Measurements from ENCODE around the gene PTPRN2.
"Not testable (repeated sequence)": the region's sequence is repeated elsewhere in the genome, so short reads cannot be mapped to it uniquely, and the experiment has no call there.

The PTPRN2 gene

DNA sequence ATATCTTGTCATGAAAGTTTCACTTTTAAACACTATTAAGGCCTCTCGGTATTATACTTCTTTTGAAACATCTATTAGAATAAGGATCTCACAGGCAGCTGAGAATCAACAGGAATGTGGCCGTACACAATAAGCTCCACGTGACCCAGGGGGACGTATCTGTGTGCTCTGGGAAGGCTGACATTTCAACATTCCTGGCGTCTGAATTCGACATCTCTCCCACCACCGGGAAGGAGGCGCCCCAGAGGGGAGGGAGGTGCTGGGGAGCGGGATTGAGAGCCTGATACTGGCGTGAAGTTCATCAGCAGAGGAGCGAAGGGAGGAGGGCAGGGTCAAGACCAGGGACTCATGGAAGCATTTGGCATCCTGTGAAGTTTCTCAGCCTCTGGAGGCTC is 849.6 kb downstream of the PTPRN2 start:
- in situ Hi-C loops (cut with HindIII; ENCODE audit: low pct_unique_long_range_greater_than_20kb, low sequenced_read_pairs), result no loop called here
- TF ChIP-seq JUND (IDR thresholded peaks at IDR 0.05; ENCODE audit: low read depth), result no peak
- no peak for DNase-seq (ENCODE audit: low read depth in 1 of 2, low spot score in 1 of 2)

GRCh38 chr7:157737151-157738065 is 850.2 kb downstream of the PTPRN2 start:
- no peak for TF ChIP-seq JUND (IDR thresholded peaks at IDR 0.05; ENCODE audit: low read depth)
- in situ Hi-C loops (cut with HindIII; ENCODE audit: low pct_unique_long_range_greater_than_20kb, low sequenced_read_pairs), result no loop called here
- DNase-seq (ENCODE audit: low read depth in 1 of 2, low spot score in 1 of 2), result no peak

DNA sequence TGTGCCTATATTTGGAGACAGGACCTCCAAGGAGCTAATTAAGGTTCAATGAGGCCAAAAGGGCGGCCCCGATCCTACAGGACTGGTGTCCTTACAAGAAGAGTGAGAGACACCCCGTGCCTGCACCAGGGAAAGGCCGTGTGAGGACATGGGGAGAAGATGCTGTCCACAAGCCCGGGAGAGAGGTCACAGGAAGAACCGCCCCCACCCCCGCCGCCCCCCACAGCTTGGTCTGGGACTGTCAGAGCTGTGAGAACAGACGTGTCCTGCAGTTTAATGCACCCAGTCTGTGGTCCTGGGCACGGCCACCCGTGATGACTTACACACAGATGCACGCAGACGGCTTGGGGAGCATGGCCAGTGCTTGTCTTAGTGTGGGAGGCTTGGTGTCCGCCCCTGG is 851.3 kb downstream of the PTPRN2 start:
- DNase-seq (ENCODE audit: low read depth in 1 of 2, low spot score in 1 of 2), result no peak
- in situ Hi-C loops (cut with HindIII; ENCODE audit: low pct_unique_long_range_greater_than_20kb, low sequenced_read_pairs), result no loop called here
- no peak for TF ChIP-seq JUND (IDR thresholded peaks at IDR 0.05; ENCODE audit: low read depth)

DNA sequence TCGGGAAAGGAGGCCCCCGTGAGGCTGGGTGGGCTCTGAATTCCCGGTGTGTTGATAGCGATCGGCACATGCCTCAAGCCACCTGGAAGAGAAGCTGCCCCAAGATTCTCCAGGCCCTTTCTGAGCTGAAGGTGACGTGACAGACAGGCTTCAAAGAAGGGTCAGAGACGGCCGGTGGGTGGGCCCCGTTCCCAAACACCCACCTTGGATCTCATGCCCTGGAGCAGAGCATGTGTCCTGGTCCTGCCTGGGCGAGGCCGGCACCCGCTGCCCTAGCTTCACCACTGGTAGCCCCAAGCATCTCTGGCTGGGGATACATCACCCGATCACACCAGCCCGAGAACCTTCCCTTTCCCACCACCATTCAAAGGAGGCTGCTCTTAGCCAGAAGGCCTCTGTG is 851.8 kb downstream of the PTPRN2 start:
- in situ Hi-C loops (cut with HindIII; ENCODE audit: low pct_unique_long_range_greater_than_20kb, low sequenced_read_pairs), result no loop called here
- DNase-seq (ENCODE audit: low read depth in 1 of 2, low spot score in 1 of 2), result no peak
- TF ChIP-seq JUND (IDR thresholded peaks at IDR 0.05; ENCODE audit: low read depth), result no peak

- TF ChIP-seq JUND (IDR thresholded peaks at IDR 0.05; ENCODE audit: low read depth), result no peak
- DNase-seq (ENCODE audit: low read depth in 1 of 2, low spot score in 1 of 2), result no peak
- in situ Hi-C loops (cut with HindIII; ENCODE audit: low pct_unique_long_range_greater_than_20kb, low sequenced_read_pairs), result no loop called here
Measured at GRCh38 chr7:157734676-157735640, 852.7 kb downstream of the PTPRN2 start.

GRCh38 chr7:157733760-157734395 is 853.7 kb downstream of the PTPRN2 start:
- DNase-seq (ENCODE audit: low read depth in 1 of 2, low spot score in 1 of 2); in situ Hi-C loops (cut with HindIII; ENCODE audit: low pct_unique_long_range_greater_than_20kb, low sequenced_read_pairs): not testable (repeated sequence)

GRCh38 chr7:157731126-157731525 is 856.5 kb downstream of the PTPRN2 start:
- TF ChIP-seq JUND (IDR thresholded peaks at IDR 0.05; ENCODE audit: low read depth), result no peak
- in situ Hi-C loops (cut with HindIII; ENCODE audit: low pct_unique_long_range_greater_than_20kb, low sequenced_read_pairs), result no loop called here
- DNase-seq (ENCODE audit: low read depth in 1 of 2, low spot score in 1 of 2), result no peak

GRCh38 chr7:157730614-157731013 is 857.0 kb downstream of the PTPRN2 start:
- no peak for TF ChIP-seq JUND (IDR thresholded peaks at IDR 0.05; ENCODE audit: low read depth)
- in situ Hi-C loops (cut with HindIII; ENCODE audit: low pct_unique_long_range_greater_than_20kb, low sequenced_read_pairs), result no loop called here
- no peak for DNase-seq (ENCODE audit: low read depth in 1 of 2, low spot score in 1 of 2)

DNA sequence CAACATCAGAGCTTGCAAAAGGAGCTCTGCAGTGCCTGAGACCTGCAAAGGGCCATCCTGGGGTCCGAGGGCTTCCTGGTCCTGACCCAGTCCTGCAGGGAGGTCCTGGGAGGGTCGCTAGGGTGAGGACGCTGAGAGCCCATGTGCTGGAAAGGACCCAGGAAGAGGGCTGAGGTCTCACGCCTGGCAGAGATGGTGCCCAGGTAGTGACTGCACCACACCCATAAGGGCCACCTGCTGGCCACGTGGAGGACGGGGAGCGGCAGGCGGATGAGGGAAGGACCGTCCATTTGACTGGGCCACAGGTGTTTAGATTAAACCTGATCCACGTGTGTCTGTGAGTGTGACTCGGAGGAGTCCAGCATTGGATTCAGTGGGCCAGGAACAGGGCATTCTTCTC is 858.1 kb downstream of the PTPRN2 start:
- no peak for DNase-seq (ENCODE audit: low read depth in 1 of 2, low spot score in 1 of 2)
- TF ChIP-seq JUND (IDR thresholded peaks at IDR 0.05; ENCODE audit: low read depth), result no peak
- in situ Hi-C loops (cut with HindIII; ENCODE audit: low pct_unique_long_range_greater_than_20kb, low sequenced_read_pairs), result no loop called here

DNA sequence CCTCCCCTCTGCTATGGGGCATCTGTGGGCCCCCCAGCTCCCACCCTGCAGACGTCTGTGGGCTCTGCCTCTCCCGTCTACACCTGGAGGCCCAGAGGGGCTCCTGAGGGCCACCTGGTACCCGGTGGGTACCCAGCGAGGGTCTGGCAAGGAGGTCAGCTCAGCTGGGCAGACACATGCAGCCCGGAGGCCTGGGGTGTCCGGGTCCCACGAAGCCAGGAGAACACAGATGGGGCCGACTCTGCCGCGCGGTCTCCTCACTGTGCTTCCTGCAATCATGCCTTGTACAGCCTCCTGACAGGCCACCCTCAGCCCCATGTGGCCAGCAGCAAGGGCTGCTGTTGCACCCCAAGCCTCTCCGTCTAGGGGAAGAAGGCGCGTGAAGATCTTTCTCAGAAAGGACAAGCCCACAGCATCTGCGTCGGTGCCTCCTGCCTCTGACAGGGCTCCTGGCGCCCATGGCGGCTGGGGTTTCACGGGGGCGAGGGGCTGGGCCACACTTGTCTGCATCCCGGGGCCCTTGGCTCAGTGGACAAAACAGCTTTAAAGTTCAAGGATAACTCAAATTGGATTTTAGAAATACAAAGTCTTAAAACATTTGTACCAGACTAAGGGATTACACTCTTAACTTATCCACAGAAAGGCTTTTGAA is 859.5 kb downstream of the PTPRN2 start:
- DNase-seq (ENCODE audit: low read depth in 1 of 2, low spot score in 1 of 2), result no peak
- in situ Hi-C loops (cut with HindIII; ENCODE audit: low pct_unique_long_range_greater_than_20kb, low sequenced_read_pairs), result no loop called here
- TF ChIP-seq JUND (IDR thresholded peaks at IDR 0.05; ENCODE audit: low read depth), result no peak

- no peak for TF ChIP-seq JUND (IDR thresholded peaks at IDR 0.05; ENCODE audit: low read depth)
- no peak for DNase-seq (ENCODE audit: low read depth in 1 of 2, low spot score in 1 of 2)
- in situ Hi-C loops (cut with HindIII; ENCODE audit: low pct_unique_long_range_greater_than_20kb, low sequenced_read_pairs), result no loop called here
Measured at GRCh38 chr7:157726764-157727163, 860.9 kb downstream of the PTPRN2 start.

DNA sequence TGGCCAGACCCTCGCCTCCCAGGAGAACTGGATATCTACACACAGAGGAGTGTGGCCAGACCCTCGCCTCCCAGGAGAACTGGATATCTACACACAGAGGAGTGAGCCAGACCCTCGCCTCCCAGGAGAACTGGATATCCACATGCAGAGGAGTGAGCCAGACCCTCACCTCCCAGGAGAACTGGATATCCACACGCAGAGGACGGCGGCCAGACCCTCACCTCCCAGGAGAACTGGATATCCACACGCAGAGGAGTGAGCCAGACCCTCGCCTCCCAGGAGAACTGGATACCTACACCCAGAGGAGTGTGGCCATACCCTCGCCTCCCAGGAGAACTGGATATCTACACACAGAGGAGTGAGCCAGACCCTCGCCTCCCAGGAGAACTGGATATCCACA is 862.3 kb downstream of the PTPRN2 start:
- in situ Hi-C loops (cut with HindIII; ENCODE audit: low pct_unique_long_range_greater_than_20kb, low sequenced_read_pairs); DNase-seq (ENCODE audit: low read depth in 1 of 2, low spot score in 1 of 2): not testable (repeated sequence)

All from T47D (cell line).